B cell (primary cell): ENCODE measurements around the gene TCEAL4.

Experiments
- CTCF ChIP-seq: fragments of 200-600 bp; IDR thresholded peaks from one replicate; pipeline ENCODE4 v1.8.0; 2022; ENCODE audit warnings: antibody characterized with exemption, mild to moderate bottlenecking
- EZH2 ChIP-seq: IDR thresholded peaks from 2 replicates; pipeline ENCODE4 v1.6.1; 2012; ENCODE audit warnings: borderline replicate concordance, low read depth, mild to moderate bottlenecking, moderate library complexity, low read length; ENCODE audit not compliant: insufficient read depth, poor library complexity, severe bottlenecking

DNA sequence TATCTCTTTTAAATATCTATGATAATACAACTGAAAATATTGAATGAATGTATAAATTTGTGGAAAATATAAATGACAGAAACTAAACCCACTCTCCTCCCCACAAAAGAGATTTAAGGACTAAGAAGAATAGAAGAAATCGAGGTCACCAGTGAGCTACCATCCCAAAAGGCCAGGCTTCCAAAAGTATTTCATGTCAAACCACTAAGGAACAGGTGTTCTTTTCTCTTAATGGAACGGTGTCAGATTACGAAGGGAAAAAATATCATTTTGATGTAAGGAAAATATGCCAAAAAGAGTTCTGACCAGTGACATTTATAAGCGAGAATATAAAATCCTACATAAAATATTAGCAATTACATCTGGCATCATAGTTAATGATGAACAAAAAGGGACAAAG is 13.6 kb upstream of the TCEAL4 start:
- no peak for TF ChIP-seq CTCF
- no peak for TF ChIP-seq EZH2
